ENCODE data around the gene MORN1. TPM values are rescaled to one million over a fixed set of nuclear protein-coding genes. Genes with fewer than 3 reads are reported as not detected.
A peak's percentile ranks its signal among the peaks of the same experiment; 100 is the strongest.

The MORN1 gene
- total RNA-seq, 4 donors from 2014 or later, result 0.59 to 20.0 (median 9.5) TPM

GRCh38 chr1:2389644-2390043 lies 1.7 kb downstream of the MORN1 start:
- Histone ChIP-seq H3K4me1 (peaks cover 0 to 7% of the 10 kb centered on the region in 2 donors), H3K9me3 (no peaks in the 10 kb centered on the region), H3K36me3 (no peaks in the 10 kb centered on the region), H3K4me3 (no peak overlapping the region), H3K27ac (no peak overlapping the region), H3K27me3 (no peaks in the 10 kb centered on the region)
- no peak for DNase-seq
- intact Hi-C loops (cut with DNase I; ENCODE audit: low total_unique reads), result loop anchor here (10.0 kb wide), 1 partner anchor 75 kb away; no protein-coding TSS in a partner anchor
- TF ChIP-seq, protein P1, sequence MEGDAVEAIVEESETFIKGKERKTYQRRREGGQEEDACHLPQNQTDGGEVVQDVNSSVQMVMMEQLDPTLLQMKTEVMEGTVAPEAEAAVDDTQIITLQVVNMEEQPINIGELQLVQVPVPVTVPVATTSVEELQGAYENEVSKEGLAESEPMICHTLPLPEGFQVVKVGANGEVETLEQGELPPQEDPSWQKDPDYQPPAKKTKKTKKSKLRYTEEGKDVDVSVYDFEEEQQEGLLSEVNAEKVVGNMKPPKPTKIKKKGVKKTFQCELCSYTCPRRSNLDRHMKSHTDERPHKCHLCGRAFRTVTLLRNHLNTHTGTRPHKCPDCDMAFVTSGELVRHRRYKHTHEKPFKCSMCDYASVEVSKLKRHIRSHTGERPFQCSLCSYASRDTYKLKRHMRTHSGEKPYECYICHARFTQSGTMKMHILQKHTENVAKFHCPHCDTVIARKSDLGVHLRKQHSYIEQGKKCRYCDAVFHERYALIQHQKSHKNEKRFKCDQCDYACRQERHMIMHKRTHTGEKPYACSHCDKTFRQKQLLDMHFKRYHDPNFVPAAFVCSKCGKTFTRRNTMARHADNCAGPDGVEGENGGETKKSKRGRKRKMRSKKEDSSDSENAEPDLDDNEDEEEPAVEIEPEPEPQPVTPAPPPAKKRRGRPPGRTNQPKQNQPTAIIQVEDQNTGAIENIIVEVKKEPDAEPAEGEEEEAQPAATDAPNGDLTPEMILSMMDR (IDR thresholded peaks at IDR 0.05), result no peak
- no peak for TF ChIP-seq POLR2A (IDR thresholded peaks at IDR 0.05)

- peaks cover 0 to 7% of the 10 kb centered on the region in 2 donors for H3K4me1 ChIP-seq
- DNase-seq, result no peak
- no peaks in the 10 kb centered on the region for H3K9me3 ChIP-seq
- H3K27ac ChIP-seq, result no peak overlapping the region
- no peaks in the 10 kb centered on the region for H3K36me3 ChIP-seq
- TF ChIP-seq POLR2A (IDR thresholded peaks at IDR 0.05), result no peak
- TF ChIP-seq, protein P1 (IDR thresholded peaks at IDR 0.05), result no peak
- intact Hi-C loops (cut with DNase I; ENCODE audit: low total_unique reads), result loop anchor here (10.0 kb wide), 1 partner anchor 73 kb away; no protein-coding TSS in a partner anchor
- H3K27me3 ChIP-seq, result no peaks in the 10 kb centered on the region
- no peak overlapping the region for H3K4me3 ChIP-seq
These were observed 3.1 kb downstream of the MORN1 start for GRCh38 chr1:2388004-2388913.

- H3K27ac ChIP-seq, result no peak overlapping the region
- H3K27me3 ChIP-seq, result no peaks in the 10 kb centered on the region
- no peaks in the 10 kb centered on the region for H3K4me1 ChIP-seq
- H3K4me3 ChIP-seq, result no peak overlapping the region
- intact Hi-C loops (cut with DNase I; ENCODE audit: low total_unique reads), result loop anchor here (10.0 kb wide), 1 partner anchor 72 kb away; no protein-coding TSS in a partner anchor
- H3K36me3 ChIP-seq, result no peaks in the 10 kb centered on the region
- H3K9me3 ChIP-seq, result no peaks in the 10 kb centered on the region
- TF ChIP-seq, protein P1 (IDR thresholded peaks at IDR 0.05), result no peak
- TF ChIP-seq POLR2A (IDR thresholded peaks at IDR 0.05), result no peak
- DNase-seq, result no peak
These were observed 4.4 kb downstream of the MORN1 start for GRCh38 chr1:2386636-2387611.

- H3K9me3 ChIP-seq, result no peaks in the 10 kb centered on the region
- H3K27ac ChIP-seq, result no peak overlapping the region
- TF ChIP-seq POLR2A (IDR thresholded peaks at IDR 0.05), result no peak
- TF ChIP-seq, protein P1 (IDR thresholded peaks at IDR 0.05), result no peak
- no peaks in the 10 kb centered on the region for H3K27me3 ChIP-seq
- H3K36me3 ChIP-seq, result no peaks in the 10 kb centered on the region
- intact Hi-C loops (cut with DNase I; ENCODE audit: low total_unique reads), result loop anchor here (10.0 kb wide), 1 partner anchor 71 kb away; no protein-coding TSS in a partner anchor
- peaks cover 4 to 9% of the 10 kb centered on the region in 2 donors for H3K4me1 ChIP-seq
- peak in 1 of 2 donors; percentile 17 for DNase-seq
- no peak overlapping the region for H3K4me3 ChIP-seq
These were observed 5.6 kb downstream of the MORN1 start for GRCh38 chr1:2385606-2386280.

Data from uterus (tissue), 4 donors.